GM13977 (cell line): ENCODE measurements around the gene ZNF597.
A peak's percentile ranks its signal among the peaks of the same experiment; 100 is the strongest.

ENCODE experiments used
- DNase-seq: peaks from one replicate; pipeline ENCODE4 v3.0.0; 2012; ENCODE audit warnings: low spot score
- in situ Hi-C: fragments of 300-500 bp; cut with MboI; formaldehyde crosslinking; loops from one replicate; pipeline ENCODE4 v1.12.0; 2022; ENCODE audit warnings: low sequenced_read_pairs, low pct_unique_long_range_greater_than_20kb, mixed read lengths, inconsistent platforms; ENCODE audit not compliant: unreplicated experiment
- TF ChIP-seq, protein P1 (sequence below): IDR thresholded peaks from 2 replicates; pipeline ENCODE4 v1.5.1; 2012; ENCODE audit warnings: mild to moderate bottlenecking, control low read depth; ENCODE audit not compliant: insufficient read depth; ENCODE audit errors: extremely low read depth, missing control alignments

Gene ZNF597

GRCh38 chr16:3454093-3454492 is 10.8 kb upstream of the ZNF597 start:
- no peak for DNase-seq
- in situ Hi-C loops = no loop called here

DNA sequence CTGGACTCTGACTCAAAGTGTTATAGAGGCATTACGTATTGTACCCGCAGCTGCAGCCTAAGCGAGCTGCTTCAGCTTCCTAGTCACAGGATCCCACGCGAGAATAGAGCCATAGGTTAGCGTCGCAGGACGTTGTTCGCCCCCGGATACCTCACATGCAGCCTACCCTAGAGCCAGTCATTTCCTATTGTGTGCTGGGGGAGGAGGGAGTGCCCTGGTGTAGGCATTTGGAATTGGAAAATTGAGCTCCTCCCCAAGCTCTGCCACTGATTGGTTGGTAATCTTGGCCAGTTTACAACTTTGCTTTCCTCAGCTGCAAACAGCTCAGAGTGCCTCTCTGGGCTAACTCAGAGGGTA is 706 bp upstream of the ZNF597 start:
- TF ChIP-seq, protein P1, sequence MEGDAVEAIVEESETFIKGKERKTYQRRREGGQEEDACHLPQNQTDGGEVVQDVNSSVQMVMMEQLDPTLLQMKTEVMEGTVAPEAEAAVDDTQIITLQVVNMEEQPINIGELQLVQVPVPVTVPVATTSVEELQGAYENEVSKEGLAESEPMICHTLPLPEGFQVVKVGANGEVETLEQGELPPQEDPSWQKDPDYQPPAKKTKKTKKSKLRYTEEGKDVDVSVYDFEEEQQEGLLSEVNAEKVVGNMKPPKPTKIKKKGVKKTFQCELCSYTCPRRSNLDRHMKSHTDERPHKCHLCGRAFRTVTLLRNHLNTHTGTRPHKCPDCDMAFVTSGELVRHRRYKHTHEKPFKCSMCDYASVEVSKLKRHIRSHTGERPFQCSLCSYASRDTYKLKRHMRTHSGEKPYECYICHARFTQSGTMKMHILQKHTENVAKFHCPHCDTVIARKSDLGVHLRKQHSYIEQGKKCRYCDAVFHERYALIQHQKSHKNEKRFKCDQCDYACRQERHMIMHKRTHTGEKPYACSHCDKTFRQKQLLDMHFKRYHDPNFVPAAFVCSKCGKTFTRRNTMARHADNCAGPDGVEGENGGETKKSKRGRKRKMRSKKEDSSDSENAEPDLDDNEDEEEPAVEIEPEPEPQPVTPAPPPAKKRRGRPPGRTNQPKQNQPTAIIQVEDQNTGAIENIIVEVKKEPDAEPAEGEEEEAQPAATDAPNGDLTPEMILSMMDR = no peak
- in situ Hi-C loops = no loop called here
- no peak for DNase-seq

More at GRCh38 chr16:3454093-3454492, 10.8 kb upstream of the ZNF597 start:
- TF ChIP-seq, protein P1 = no peak

- DNase-seq = no peak
- TF ChIP-seq, protein P1 = no peak
Measured at GRCh38 chr16:3439637-3440036, 3.7 kb downstream of the ZNF597 start.

DNA sequence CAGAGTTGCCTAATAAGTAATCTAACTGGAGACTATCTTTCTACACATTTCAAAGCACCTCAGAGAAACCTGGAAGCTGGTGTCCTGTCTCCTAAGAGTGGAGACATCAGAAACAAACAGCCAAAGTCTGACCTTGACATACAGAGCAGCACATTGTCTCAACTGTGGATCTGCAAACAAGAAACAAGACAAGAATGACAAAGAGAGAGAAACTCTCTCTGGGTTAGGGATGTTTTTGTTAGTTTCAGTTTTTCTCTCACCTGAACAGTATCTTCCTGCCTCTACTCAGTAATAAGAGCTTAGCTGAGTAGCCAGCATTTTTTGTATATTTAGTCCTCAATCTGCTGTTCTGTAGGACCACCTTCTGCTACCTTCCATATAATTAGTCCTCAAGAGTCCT is 8.9 kb downstream of the ZNF597 start:
- TF ChIP-seq, protein P1 = no peak
- in situ Hi-C loops = no loop called here
- DNase-seq = no peak

More at GRCh38 chr16:3439637-3440036, 3.7 kb downstream of the ZNF597 start:
- in situ Hi-C loops = no loop called here

- in situ Hi-C loops = no loop called here
- peak; percentile 59 for DNase-seq
- TF ChIP-seq, protein P1 = no peak
Measured at GRCh38 chr16:3431779-3432219, 11.5 kb downstream of the ZNF597 start.

GRCh38 chr16:3413730-3414379 is 29.4 kb downstream of the ZNF597 start:
- DNase-seq = no peak
- TF ChIP-seq, protein P1 = no peak
- in situ Hi-C loops = no loop called here
